Ovary (tissue), 9 donors: ENCODE results near the gene PATL2. TPM values are rescaled to one million over a fixed set of nuclear protein-coding genes. Genes with fewer than 3 reads are reported as not detected.

ENCODE experiments used
- DNase-seq, 5 donors: peaks; one replicate each; pipeline ENCODE4 v3.0.0-alpha.2; 2019 to 2020
- H3K27ac ChIP-seq, 2 donors: fragments of 200-600 bp; one replicate each; pipeline versions ENCODE4 v1.5.1 to v1.8.0; 2019 to 2022
- H3K27me3 ChIP-seq: fragments of 200-600 bp; one replicate; pipeline ENCODE4 v1.8.0; 2022
- H3K36me3 ChIP-seq: fragments of 200-600 bp; sonication (generic); one replicate; pipeline ENCODE4 v1.5.1; 2019
- H3K4me1 ChIP-seq: one replicate; pipeline ENCODE4 v1.8.1; 2013; ENCODE audit warnings: mild to moderate bottlenecking, moderate library complexity; ENCODE audit not compliant: insufficient read depth
- H3K4me3 ChIP-seq: fragments of 200-600 bp; sonication (generic); one replicate; pipeline ENCODE4 v1.5.1; 2017
- H3K9me3 ChIP-seq, 2 donors: fragments of 200-600 bp in 1 of 2; sonication (generic) in 1 of 2; one replicate each; pipeline versions ENCODE4 v1.5.1 to v1.8.1; 2013 to 2019; ENCODE audit warnings: mild to moderate bottlenecking in 1 of 2, moderate library complexity in 1 of 2
- EP300 ChIP-seq: sonication (generic); formaldehyde crosslinking; IDR thresholded peaks from one replicate; pipeline ENCODE4 v1.6.1; 2017; ENCODE audit warnings: antibody characterized with exemption
- POLR2A ChIP-seq: fragments of 450-650 bp; IDR thresholded peaks from one replicate; pipeline ENCODE4 v1.6.1; 2017; ENCODE audit warnings: antibody characterized with exemption, mild to moderate bottlenecking, moderate library complexity
- WGBS, 3 donors: extraction: QIAGEN DNeasy Blood & Tissue Kit in 1 of 3; methylation state at CpG; one replicate each; pipeline versions ENCODE4 v1.1.5 to v1.1.7; 2013 to 2017; 5-methylcytosine and 5-hydroxymethylcytosine counted together
- intact Hi-C, 4 donors: fragments of 100-400 bp; cut with DNase I; formaldehyde crosslinking; loops; one replicate each; pipeline versions ENCODE4 v1.11.0 to v1.15.1; 2022 to 2023
- polyA plus RNA-seq, 2 donors: library from polyadenylated mRNA; stranded (reverse); fragments of 200-250 nt in 1 of 2; fragments of 350-450 nt in 1 of 2; fragmentation: Illumina TruSeq in 1 of 2; extraction: RNeasy Lipid Tissue Mini Kit (QIAGEN cat#74804) in 1 of 2; gene quantifications; one replicate each; pipeline ENCODE4 v1.2.3, GENCODE V29; 2013 to 2014
- total RNA-seq, 7 donors: library from RNA; depleted of rRNA in 2 of 7; stranded (reverse); fragments of >200 nt in 2 of 7; fragmentation: NEBNext Ultra II Directional in 3 of 7; extraction: Animal tissue kit (Norgen Biotek cat#: 25700) in 3 of 7; gene quantifications; one replicate each; pipeline versions ENCODE4 v1.1.0 to v1.2.4, GENCODE V29; 2016 to 2023
- TF ChIP-seq, protein P1 (sequence below), 3 donors: fragments of 450-650 bp in 2 of 3; fragments of 200-600 bp in 1 of 3; IDR thresholded peaks; one replicate each; pipeline versions ENCODE4 v1.5.1 to v1.8.0; 2016 to 2022; ENCODE audit warnings: antibody characterized with exemption in 3 of 3, mild to moderate bottlenecking in 1 of 3
- donor health status: DM: no; HTN: no; CAD: no; lungs with moderate emphysema.
- donor health status: DM: no; HTN: no; CAD: no.
- donor health status: Bipolar disorder and iron deficiency.
- donor health status: DM: yes; HTN: yes; CAD: no.
- donor health status: DM: no; HTN: no; CAD: no.
- donor health status: DM: yes; HTN: yes; CAD: no.

Gene PATL2
- total and polyA plus RNA-seq, 9 donors = 0.20 to 2.3 (median 1.3) TPM

DNA sequence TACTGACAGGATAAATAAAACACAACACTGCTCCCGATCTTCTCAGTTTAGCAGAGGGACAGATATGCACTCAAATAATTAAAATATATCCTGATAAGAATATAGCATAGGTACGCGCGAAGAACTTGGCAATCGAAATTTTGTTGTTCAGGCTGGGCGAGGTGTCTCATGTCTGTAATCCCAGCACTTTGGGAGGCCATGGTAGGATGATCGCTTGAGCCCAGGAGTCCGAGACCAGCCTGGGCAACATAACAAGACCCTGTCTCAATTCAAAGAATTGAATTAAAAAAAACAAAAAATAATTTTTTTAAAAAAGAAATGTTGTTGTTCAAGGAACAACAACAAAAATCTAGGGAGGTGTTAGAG, 7.8 kb upstream of the PATL2 start:
- Histone ChIP-seq H3K4me1 (peaks cover 1% of the 10 kb centered on the region), H3K27me3 (no peaks in the 10 kb centered on the region), H3K36me3 (no peaks in the 10 kb centered on the region), H3K9me3 (no peaks in the 10 kb centered on the region), H3K4me3 (no peak overlapping the region), H3K27ac (no peak overlapping the region)
- TF ChIP-seq POLR2A (no peak), EP300 (no peak)
- TF ChIP-seq, protein P1, sequence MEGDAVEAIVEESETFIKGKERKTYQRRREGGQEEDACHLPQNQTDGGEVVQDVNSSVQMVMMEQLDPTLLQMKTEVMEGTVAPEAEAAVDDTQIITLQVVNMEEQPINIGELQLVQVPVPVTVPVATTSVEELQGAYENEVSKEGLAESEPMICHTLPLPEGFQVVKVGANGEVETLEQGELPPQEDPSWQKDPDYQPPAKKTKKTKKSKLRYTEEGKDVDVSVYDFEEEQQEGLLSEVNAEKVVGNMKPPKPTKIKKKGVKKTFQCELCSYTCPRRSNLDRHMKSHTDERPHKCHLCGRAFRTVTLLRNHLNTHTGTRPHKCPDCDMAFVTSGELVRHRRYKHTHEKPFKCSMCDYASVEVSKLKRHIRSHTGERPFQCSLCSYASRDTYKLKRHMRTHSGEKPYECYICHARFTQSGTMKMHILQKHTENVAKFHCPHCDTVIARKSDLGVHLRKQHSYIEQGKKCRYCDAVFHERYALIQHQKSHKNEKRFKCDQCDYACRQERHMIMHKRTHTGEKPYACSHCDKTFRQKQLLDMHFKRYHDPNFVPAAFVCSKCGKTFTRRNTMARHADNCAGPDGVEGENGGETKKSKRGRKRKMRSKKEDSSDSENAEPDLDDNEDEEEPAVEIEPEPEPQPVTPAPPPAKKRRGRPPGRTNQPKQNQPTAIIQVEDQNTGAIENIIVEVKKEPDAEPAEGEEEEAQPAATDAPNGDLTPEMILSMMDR (IDR thresholded peaks at IDR 0.05) = no peak
- no peak for DNase-seq
- WGBS, 3 donors = 84 to 86% (median 85%) methylated on average over 8 of the region's 8 CpGs
- intact Hi-C loops = loop anchor here in 1 of 4 donors (10.0 kb wide), 1 partner anchor 466 kb away; the partner anchor contains the start of gene SHF

DNA sequence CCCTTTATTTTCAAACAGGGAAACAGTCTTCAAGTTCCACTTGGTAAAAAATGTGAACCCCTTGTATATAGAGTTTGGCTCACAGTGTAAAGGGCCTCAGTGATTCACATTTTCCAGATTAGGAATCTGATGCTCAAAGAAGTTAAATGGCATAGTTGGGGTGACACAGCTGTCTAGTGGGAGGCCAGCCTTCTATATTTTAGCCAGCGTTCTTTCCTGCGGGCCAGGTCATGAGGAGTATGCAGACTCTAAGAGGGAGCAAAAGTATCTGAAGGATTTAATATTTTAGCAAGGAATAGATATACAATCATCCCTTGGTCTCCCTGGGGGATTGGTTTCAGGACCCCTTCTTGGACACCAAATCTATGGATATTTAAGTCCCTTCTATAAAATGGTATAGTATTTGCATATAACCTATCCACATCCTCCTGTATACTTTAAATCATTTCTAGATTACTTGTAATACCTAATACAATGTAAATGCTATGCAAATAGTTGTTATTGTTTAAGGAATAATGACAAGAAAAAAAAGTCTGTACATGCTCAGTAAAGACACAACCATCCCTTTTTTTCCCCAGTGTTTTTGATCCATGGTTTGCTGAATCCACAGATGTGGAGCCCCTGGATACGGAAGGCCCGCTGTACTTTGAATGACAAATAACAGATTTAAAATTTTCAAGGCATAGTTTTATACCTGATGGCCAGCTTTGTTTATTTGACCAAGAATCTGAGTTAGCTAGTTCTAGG, 7.2 kb upstream of the PATL2 start:
- DNase-seq = no peak
- H3K4me1 ChIP-seq = peaks cover 2% of the 10 kb centered on the region
- no peak overlapping the region for H3K4me3 ChIP-seq
- no peaks in the 10 kb centered on the region for H3K9me3 ChIP-seq
- no peaks in the 10 kb centered on the region for H3K36me3 ChIP-seq
- TF ChIP-seq EP300 (no peak), POLR2A (no peak)
- TF ChIP-seq, protein P1 (IDR thresholded peaks at IDR 0.05) = no peak
- intact Hi-C loops = loop anchor here in 1 of 4 donors (10.0 kb wide), 1 partner anchor 466 kb away; the partner anchor contains the start of gene SHF
- no peak overlapping the region for H3K27ac ChIP-seq
- no peaks in the 10 kb centered on the region for H3K27me3 ChIP-seq
- 61 to 84% (median 62%) methylated on average over 4 of the region's 4 CpGs for WGBS, 3 donors

DNA sequence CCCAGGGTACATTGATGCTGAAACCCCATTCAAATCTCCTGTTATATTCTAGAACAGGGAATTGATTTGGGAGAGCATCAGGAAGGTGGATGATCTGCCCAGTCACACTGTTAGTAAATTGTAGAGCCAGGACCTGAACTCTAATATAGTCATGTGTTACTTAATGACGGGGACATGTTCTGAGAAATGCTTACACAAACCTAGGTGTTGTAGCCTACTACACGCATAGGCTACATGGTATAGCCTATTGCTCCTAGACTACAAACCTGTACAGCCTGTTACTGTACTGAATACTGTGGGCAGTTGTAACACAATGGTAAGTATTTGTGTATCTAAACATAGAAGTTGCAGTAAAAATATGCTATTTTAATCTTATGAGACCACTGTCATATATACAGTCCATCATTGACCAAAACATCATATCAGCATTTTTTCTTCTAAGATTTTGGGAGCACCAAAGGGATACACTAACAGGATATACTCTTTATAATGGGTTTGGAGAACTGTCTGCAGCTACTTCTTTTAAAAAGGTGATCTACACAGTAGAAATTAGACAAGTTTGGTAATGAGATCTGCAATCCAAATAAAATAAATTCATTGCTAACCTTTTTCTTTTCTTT, 6.0 kb upstream of the PATL2 start:
- H3K27ac ChIP-seq = no peak overlapping the region
- H3K4me1 ChIP-seq = peaks cover 4% of the 10 kb centered on the region
- DNase-seq = no peak
- H3K27me3 ChIP-seq = no peaks in the 10 kb centered on the region
- H3K9me3 ChIP-seq = no peaks in the 10 kb centered on the region
- 88 to 95% (median 89%) methylated on average over 2 of the region's 2 CpGs for WGBS, 3 donors
- H3K4me3 ChIP-seq = no peak overlapping the region
- intact Hi-C loops = loop anchor here in 1 of 4 donors (10.0 kb wide), 1 partner anchor 468 kb away; the partner anchor contains the start of gene SHF
- no peaks in the 10 kb centered on the region for H3K36me3 ChIP-seq
- TF ChIP-seq, protein P1 (IDR thresholded peaks at IDR 0.05) = no peak
- TF ChIP-seq EP300 = no peak

DNA sequence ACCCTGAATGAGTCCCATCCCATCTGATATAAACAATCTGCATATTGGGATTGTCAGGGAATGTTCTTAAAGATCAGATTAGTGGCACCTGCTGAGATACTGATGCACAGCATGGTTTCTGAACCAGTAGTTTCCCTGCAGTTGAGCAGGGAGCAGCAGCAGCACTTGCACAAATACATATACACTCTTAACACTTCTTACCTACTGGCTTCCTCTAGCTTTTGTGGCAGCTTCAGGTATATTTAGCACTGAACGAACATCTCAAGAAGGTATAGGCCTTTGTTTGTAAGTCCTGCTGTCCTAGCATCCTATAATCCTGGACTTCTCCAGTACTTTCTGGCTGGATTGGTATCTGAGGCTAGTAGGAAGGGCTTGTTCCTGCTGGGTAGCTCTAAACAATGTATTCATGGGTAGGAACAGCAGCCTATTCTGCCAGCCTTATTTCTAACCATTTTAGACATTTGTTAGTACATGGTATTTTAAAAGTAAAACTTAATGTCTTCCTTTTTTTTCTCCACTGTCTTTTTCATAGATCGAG, 4.7 kb upstream of the PATL2 start:
- TF ChIP-seq POLR2A = no peak
- TF ChIP-seq, protein P1 (IDR thresholded peaks at IDR 0.05) = no peak
- TF ChIP-seq EP300 = no peak
- no peaks in the 10 kb centered on the region for H3K36me3 ChIP-seq
- no peak overlapping the region for H3K27ac ChIP-seq
- WGBS, 3 donors = 52 to 70% (median 53%) methylated on average over 2 of the region's 2 CpGs
- H3K4me1 ChIP-seq = peaks cover 4% of the 10 kb centered on the region
- no peak overlapping the region for H3K4me3 ChIP-seq
- intact Hi-C loops = loop anchor here in 1 of 4 donors (10.0 kb wide), 1 partner anchor 469 kb away; the partner anchor contains the start of gene SHF
- H3K27me3 ChIP-seq = no peaks in the 10 kb centered on the region
- no peaks in the 10 kb centered on the region for H3K9me3 ChIP-seq
- no peak for DNase-seq
